Vagina (tissue), 2 donors: ENCODE measurements around the gene DRD3.

ENCODE experiments used
- CTCF ChIP-seq, 3 experiments: fragments of 450-650 bp in 2 of 3; fragments of 200-600 bp in 1 of 3; sonication (generic) in 1 of 3; IDR thresholded peaks; one replicate each; pipeline ENCODE4 v1.5.1; 2017 to 2019; ENCODE audit warnings: antibody characterized with exemption in 3 of 3, mild to moderate bottlenecking in 2 of 3, moderate library complexity in 2 of 3
- POLR2A ChIP-seq, 2 donors: fragments of 450-650 bp; IDR thresholded peaks; one replicate each; pipeline ENCODE4 v1.6.1; 2017; ENCODE audit warnings: antibody characterized with exemption in 2 of 2, mild to moderate bottlenecking in 2 of 2, moderate library complexity in 2 of 2

GRCh38 chr3:114095796-114096195 lies 83.1 kb downstream of the DRD3 start:
- no peak for TF ChIP-seq POLR2A (IDR thresholded peaks at IDR 0.05)
- no peak for TF ChIP-seq CTCF (IDR thresholded peaks at IDR 0.05)
